GM19397 (cell line): ENCODE data around the gene REXO1.
"Not testable (repeated sequence)": the region's sequence is repeated elsewhere in the genome, so short reads cannot be mapped to it uniquely, and the experiment has no call there.

Experiments used
- ATAC-seq: cut with Tn5 transposase; IDR thresholded peaks from one replicate; pipeline ENCODE4 v1.9.1; 2021; ENCODE audit warnings: mild to moderate bottlenecking, moderate library complexity; ENCODE audit not compliant: unreplicated experiment

The REXO1 gene, protein sequence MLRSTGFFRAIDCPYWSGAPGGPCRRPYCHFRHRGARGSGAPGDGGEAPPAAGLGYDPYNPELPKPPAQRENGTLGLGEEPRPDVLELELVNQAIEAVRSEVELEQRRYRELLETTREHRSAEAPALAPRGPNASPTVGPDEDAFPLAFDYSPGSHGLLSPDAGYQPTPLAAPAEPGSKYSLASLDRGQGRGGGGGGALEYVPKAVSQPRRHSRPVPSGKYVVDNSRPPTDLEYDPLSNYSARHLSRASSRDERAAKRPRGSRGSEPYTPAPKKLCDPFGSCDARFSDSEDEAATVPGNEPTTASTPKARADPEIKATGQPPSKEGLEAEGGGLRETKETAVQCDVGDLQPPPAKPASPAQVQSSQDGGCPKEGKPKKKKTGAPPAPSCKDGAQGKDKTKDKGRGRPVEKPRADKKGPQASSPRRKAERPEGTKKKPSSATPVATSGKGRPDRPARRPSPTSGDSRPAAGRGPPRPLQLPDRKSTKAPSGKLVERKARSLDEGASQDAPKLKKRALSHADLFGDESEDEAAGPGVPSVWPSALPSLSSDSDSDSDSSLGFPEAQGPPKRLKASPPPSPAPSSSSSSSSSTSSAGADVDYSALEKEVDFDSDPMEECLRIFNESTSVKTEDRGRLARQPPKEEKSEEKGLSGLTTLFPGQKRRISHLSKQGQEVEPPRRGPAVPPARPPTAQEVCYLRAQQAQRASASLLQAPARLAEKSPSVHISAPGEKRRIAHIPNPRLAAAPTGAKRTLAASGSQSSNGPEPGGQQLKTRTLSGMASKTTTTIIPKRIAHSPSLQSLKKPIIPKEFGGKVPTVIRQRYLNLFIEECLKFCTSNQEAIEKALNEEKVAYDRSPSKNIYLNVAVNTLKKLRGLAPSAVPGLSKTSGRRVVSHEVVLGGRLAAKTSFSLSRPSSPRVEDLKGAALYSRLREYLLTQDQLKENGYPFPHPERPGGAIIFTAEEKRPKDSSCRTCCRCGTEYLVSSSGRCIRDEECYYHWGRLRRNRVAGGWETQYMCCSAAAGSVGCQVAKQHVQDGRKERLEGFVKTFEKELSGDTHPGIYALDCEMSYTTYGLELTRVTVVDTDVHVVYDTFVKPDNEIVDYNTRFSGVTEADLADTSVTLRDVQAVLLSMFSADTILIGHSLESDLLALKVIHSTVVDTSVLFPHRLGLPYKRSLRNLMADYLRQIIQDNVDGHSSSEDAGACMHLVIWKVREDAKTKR

DNA sequence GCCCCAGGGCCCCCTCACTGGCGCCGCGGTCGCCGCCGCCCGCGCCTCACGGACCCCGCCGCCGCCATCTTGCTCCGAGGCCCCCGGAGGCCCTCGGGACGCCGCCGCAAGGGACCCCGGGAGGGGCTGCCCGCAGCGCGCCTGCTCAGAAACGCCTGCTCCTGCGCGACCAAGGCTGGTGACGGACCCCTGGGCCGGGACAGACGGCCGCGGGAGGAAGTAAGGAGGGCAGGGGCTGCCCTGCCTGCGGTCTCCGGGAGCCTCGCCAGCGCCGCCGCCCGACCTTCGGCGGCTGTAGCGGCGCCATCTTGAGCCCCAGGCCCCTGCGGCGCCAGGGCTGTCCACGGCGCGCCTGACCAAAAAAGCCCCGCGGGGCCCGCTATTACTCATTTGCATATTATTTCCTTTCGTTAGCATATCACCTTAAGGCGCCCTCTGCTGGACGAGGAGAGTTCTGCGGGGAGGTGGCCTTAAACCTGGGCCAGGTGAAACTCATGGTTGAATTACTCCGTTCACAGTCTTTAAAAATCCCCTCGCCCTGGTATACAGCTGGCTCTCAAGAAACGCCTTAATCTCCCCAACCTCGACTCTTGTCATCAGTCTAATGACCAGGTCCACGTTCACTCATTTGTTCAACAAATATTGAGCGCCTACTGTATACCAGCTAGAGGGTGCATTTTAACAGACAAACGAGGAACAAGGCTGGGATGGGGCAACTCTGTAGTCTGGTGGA is at the start of gene REXO1:
TSS of gene REXO1 (minus strand) at position 85 of the 733 bp plus-strand sequence. CDS start 125 bp downstream, outside the sequence.
- peak; percentile 71 for ATAC-seq

DNA sequence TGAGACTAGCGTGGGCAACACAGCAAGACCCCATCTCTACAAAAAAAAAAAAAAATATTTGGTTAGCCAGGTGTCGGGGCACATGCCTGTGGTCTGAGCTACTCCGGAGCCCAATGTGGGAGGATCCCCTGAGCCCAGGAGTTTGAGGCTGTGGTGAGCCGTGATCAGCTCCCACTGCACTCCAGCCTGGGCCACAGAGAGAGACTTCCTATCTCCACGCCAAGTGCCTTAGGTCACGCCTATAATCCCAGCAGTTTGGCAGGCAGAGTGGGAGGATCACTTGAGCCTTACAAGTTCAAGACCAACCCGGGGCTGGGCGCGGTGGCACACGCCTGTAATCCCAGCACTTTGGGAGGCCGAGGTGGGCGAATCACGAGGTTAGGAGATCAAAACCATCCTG is 48.2 kb upstream of the REXO1 start:
- ATAC-seq: no peak

DNA sequence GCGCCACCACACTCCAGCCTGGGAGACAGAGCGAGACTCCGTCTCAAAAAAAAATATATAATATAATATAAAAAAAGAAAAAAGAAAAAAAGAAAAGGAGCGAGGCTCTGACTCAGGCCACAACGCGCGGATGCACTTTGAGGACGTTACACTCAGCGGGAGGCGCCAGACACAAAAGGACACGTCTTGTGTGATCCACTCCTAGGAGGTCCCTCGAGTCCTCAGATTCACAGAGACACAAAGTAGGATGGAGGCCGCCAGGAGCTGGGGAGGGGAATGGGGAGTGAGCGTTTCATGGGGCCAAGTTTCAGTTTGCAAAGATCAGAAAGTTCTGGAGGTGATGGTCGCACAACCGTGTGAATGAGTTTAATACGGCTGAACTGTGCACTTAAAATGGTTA is 45.5 kb upstream of the REXO1 start:
- ATAC-seq: no peak

DNA sequence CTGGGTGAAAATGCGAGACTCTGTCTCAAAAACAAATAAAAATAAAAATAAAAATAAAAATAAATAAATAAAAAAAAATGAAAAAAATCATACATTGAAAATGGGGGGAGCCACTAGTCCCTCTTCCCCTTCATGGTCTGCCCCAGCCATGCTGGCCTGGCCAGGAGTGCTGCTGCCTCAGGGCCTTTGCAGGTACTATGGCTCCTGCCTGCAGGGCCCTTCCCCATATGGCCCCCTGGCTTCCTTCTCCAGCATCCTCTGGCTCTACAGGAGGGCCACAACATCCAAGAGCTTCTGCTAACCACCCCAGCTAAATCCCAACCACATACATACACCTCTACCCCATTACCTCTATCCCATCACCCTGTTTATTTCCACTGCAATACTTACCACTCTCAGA is 41.6 kb upstream of the REXO1 start:
- no peak for ATAC-seq

DNA sequence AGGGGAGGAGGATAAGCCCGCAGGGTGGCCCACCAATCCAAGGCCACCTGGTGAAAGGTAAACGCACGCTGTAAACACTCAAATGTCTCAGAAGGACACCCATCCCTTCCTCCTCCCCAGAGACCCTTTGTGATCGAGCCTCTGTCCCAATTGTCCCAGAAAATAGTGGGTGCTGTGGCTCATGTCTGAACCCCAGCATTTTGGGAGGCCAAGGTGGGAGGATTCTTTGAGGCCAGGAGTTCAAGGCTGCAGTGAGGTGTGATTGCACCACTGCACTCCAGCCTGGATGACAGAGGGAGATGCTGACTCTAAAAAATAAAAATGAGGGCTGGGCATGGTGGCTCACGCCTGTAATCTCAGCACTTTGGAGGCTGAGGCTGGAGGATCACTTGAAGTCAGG is 40.1 kb upstream of the REXO1 start:
- no peak for ATAC-seq

DNA sequence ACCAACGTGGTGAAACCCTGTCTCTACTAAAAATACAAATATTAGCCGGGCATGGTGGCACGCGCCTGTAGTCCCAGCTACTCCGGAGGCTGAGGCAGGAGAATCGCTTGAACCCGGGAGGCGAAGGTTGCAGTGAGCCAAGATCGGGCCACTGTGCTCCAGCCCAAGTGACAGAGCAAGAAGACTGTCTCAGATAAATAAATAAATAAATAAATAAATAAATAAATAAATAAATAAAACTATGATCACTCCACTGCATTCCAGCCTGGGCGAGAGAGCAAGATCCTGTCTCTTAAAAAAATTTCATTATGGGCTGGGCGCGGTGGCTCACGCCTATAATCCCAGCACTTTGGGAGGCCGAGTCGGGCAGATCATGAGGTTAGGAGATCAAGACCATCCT is 38.1 kb upstream of the REXO1 start:
- ATAC-seq: not testable (repeated sequence)

DNA sequence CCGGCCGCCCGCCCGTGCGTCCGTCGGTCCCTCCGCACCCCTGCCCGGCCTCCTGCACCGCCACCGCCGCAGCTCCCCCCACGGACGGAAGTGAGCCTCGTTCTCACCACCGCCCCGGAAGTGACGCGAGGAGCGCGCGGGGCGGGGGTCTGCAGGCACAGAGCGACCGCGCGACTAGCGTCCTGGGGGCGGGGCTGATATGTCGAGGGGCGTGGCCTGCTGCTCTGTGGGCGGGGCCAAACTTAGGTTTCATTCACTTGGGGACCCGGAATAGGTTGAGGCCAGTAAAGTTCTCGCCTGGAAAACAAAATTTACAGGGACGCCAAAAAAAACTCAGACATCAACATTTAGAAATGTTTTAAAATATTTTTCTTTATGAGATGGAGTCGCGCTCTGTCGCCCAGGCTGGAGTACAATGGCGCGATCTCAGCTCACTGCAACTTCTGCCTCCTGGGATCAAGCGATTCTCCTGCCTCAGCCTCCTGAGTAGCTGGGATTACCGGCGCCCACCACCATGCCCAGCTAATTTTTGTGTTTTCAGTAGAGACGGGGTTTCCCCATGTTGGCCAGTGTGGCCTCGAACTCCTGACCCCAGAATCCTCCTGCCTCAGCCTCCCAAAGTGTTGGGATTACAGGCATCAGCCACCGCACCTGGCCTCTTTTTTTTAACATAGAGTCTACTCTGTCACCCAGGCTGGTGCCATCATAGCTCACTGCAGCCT is 37.3 kb upstream of the REXO1 start, which contains the start of gene ABHD17A:
TSS of gene ABHD17A (minus strand) at position 99 of the 722 bp plus-strand sequence. CDS start 3,930 bp downstream, outside the sequence.
- peak; percentile 77 for ATAC-seq

DNA sequence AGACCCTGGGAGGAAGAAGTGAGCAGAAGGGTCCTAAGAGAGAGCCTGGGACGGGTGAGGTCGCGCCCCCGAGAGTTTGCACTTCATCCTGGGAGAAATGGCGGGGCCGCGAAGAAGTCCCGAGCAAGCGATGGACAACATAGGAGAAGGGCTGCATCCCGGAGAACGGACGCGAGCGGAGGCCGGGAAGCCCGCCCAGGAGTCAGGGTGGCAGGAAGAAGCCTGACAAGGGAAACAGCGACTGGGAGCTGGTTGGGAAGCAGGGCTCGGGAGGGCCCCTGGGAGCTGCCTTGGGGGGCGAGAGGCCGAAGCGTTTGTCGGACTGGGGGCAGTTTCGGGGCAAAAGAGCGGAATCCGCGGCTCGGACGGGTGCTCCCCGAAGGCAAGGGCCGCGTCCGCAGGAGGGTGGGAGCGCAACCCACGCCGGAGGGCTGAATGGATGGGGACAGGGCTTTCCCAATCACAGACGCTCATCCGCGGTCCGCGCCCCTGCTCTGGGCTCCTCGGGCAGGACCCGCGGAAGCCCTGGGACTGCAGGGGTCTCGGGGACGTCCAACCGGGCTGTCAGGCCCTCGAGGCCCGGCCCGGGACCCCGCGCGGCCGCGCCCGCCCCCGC is 36.5 kb upstream of the REXO1 start:
- ATAC-seq: peak; percentile 30

DNA sequence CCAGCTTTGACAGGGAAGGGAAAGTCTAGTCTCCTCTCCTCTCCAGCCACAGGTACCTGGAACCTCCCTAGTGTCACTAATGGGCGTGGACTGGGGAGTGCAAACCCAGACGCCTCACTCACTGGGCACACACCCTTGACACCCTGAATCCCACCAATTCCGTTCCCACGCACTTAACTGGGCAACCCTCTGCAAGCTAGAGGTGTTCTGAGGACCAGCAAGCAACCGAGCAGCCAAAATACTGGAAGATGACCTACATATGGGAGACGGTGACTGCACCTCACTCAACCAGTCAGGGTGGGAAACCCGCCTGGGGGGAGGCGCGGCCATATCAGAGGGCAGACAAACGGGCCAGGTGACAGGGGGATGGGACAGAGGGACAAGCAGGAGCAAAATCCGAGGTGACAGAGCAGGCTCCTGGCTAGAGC is 36.0 kb upstream of the REXO1 start:
- no peak for ATAC-seq

DNA sequence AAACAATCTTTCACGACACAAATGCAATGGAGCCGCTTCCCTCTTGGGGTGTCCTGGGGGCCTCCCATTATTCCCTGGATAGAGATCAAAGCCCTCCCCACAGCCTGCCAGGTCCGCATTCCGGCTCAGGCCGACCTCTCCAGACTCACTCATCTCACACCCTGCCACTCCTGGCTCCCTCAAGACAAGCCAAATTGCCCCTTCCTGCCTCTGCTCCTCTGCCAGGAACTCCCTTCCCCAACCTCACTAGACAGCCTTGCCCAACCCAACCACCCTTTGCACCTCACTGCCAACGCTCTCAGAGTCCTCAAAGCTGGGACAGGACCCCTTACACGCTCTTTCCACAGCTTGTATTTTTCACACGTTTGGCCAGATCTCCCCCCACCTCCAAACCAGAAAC is 35.5 kb upstream of the REXO1 start:
- no peak for ATAC-seq

DNA sequence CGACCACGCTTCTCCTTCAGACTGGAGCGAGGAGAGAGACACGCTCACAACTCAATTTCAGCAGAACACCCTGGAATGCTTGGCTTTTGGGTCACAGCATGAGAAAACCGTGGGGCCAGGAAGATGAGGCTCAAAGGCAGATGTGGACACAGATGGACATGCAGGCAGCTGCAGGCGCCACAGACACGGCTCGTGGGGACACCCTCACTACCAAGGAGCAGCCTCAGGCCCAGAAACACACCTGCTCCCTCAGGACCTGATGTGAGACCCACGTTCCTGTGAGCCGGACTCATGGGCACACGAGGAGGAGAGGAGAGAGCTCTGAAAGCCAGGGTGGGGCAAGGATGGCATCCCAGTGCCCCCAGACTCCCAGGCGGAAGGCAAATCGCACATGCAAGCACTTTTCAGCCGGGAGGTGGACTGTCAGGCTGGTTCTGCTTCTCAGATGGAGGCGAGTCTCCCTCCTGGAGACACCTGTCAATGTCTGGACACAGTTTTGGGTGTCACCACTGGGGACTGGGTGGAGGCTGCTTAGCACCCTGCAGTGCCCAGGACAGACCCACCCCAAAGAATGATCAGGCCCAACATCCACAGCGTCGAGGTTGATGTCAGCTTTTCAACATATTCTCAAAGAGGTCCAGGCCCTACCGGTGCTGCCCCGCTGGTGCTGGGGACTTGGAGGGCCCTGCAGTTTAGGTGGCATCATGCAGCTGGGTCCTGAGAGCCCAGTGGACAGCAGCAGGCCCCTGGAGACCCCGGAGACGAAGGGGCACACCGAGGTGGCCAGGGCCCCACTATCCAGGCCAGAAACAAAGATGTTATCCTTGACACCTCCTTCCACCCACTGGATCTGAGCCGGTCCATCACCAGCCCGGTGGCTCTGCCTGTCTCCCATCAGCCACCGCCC is 34.8 kb upstream of the REXO1 start:
- ATAC-seq: no peak

DNA sequence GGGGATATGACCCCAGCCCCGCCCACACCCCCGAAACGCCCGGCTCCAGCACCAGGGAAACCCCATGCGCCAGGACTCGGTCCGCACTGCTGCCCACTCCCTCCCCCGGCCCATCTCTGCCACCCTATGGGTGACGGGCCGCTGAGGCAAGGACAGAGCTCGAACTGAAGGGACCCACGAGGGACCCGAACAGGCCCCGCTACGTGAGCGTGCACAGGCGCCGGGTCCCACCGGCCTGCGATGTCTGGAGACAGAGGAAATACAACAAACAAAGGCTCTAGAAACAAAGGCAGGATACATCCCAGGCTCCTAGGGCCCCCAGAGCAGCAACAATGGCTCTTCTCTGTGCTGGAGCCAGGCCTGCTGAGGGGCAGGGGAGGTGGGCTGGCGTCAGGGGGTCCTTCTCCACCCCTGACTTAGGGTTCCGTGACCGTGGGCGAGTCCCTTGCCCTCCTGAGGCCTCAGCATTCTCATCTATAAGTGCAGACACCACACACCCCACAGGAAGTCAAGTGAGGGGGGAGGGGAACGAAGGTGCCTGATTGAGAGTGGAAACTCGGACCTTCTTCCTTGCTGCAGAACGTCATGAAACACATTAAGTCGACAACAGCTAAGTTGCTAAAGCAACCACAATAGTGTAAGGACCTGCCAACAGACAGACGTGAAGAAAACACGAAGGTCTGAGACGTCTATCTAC is 34.0 kb upstream of the REXO1 start:
- no peak for ATAC-seq

DNA sequence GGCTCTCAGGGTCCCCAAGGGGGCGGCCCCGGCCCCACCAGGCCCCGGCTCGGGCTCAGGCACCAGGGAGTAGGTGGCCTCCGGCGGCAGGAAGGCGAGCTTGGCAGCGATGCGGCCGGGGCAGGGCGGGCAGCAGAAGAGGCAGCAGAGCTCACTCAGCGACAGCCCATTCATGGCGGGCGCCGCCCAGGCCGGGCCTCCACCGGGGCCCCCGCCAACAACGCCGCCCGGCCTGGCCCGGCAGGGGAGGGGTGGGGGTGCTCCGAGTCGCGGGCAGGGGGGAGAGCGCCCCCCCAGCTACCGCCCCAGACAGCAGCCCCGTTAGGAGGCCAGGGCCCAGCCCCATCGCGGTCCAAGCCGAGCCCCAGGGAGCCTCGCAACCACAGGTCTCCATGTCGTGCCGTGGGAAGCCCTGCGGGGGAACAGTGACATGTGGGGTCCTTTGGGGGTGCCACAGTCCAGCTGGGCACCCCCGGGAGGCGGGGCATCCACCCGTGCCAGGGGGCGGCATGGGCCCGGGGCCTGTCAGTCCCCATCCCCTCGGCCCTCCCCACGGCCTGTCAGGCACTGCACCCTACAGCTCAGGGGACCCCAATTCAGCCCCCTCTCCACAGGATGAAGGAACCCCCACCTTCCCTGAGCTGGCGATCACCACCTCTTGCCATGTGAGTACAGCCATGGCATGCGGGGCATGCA is 33.3 kb upstream of the REXO1 start:
- not testable (repeated sequence) for ATAC-seq

DNA sequence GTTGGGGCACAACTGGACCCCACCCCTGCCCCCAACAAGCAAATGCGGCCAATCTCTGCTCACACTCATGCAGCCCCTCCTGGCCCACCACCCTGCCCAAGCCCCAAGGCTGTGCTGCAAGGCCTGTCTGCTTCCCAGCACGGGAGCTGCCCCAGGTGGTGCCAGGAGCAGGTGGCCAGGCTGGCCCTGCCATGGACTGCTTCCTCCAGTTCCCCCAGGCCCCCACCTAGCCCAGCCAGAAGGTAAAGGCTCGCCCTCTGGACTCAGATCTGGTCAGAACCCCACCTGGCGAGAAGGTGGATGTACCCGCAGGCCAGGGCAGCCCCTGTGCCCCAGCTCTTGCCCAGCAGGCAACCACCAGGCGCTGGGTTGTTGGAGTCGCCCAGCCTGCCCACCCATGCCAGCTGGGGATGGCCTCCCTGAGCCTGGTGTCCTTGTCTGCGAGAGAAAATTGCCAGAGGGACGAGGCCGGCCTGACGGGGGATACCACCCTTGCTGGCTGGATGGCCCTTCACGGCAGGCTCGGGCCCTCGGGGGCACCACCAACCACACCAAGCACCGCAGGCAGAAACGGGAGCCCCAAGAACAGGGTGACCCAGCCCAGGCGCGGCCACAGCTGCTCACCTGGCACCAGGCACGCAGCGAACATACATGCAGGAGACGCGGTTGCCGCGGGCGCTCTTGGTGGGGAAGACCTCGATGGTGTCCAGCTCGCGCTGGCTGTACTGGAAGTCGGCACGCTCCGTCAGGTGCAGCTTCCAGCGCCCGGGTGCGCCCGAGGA is 32.5 kb upstream of the REXO1 start:
- ATAC-seq: no peak

DNA sequence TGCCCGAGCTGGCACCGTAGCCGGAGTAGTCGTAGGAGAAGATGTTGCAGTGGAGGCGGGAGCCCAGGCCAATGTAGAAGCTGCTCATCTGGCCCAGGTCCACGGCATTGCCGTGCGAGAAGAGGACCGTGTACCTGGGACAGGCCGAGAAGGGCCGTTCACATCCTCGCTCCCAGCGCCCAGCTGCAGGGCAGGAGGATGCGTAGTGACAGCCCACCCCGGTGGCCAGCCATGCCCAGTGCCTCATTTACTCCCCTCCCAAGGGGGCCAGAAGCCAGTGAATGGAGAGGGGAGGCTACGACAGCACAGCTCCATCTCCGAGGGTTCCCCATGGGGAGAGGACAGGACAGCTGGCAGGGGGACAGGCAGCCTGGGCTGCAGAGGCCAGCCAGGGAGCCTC is 31.7 kb upstream of the REXO1 start:
- not testable (repeated sequence) for ATAC-seq

DNA sequence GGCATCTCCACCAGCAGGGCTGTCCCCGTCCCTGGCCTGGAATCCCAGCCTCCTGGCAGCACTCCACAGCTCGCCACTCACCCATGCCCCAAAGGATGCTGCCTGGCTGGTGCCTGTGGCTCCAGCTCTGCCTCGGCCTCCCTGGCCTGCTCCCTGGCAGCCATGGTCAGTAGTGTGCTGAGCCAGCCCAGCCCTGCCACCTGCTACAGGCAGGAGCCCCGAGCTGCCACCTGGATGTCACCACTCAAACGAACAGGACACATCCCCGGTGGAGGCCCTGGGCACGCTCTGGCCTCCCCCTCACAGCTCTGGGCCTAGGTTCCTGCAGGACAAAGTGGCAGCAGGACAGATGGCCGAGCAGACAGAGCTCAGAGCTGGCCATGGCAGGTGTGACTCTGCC is 30.3 kb upstream of the REXO1 start:
- not testable (repeated sequence) for ATAC-seq
